Activated naive CD4-positive, alpha-beta T cell treated with anti-CD3 and anti-CD28 coated beads, Interleukin-2, amount 50 U/mL, for 16 hours (primary cell): ENCODE results near the gene SLC23A1.
"Not testable (repeated sequence)": the region's sequence is repeated elsewhere in the genome, so short reads cannot be mapped to it uniquely, and the experiment has no call there.

Source experiments
- DNase-seq: peaks from one replicate; pipeline ENCODE4 v3.0.0-alpha.2; 2020

Gene SLC23A1

DNA sequence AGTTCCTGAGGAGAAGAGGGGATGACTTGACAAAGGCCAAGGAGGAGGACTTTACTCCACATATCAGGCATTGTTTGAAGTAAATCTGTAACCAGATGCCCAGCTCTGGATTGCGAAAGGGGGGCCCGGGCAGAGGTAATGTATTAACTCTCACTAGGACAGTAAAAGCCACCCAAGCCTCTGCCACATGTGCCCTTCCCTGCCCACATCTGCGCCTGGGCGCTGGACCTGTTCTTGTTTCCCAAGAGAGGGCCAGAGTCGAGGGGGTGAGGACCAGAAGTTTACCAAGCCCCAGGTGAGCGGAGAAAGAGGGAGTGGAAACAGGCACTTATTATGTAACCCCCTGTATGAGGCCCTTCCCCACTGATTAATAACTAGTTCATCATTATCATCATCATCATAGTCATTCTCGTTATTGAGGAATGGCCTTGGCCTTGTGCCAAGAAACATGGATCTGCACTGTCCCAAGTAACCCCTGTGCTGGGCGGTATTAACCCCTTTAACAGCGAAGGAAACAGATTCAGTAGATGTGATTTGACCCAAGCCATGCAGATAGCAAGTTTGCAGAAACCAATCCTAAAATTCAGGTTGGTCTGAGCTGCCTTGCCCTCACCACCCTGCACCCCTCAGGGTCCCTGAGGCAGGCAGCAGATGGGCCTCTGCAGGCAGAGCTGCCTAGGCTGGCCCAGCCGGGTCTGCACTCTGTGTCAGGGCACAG lies at the start of gene SLC23A1:
SLC23A1 (minus strand) TSS at position 23 of the 718 bp plus-strand sequence. CDS start 44 bp downstream, outside the sequence.
- DNase-seq: no peak

DNA sequence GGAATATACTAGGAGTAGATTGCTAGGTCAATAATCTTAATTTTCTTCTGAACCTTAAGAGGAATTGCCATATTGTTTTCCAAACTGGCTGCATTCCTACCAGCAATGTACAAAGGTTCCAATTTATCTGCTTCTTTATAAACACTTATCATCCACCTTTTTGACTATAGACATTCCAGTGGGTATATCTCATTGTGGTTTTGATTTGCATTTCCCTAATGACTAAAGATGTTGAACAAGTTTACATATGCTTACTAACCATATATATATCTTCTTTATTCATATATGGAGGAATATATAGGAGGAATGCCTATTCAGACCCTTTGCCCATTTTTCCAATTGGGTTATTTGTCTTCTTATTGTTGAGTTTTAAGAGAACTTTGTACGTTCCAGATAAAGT lies 48.6 kb upstream of the SLC23A1 start:
- DNase-seq: no peak

DNA sequence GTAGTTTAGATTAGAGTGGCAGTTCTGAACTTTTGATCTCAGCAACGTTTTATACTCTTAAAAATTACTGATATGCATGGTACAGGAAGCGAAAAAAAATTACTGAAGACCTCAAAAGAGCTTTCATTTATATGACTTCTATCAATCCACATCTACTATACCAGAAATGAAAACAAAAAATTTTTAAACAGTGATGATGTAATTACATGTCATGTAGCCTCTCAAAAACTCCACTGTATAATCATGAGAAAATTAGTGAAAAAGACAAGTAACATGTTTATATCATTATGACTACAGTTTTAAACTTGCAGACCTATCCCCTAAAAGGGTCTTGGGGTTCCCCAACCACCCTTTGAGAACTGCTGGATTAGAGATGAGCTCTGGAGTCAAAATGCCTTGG lies 46.9 kb upstream of the SLC23A1 start:
- DNase-seq: no peak

DNA sequence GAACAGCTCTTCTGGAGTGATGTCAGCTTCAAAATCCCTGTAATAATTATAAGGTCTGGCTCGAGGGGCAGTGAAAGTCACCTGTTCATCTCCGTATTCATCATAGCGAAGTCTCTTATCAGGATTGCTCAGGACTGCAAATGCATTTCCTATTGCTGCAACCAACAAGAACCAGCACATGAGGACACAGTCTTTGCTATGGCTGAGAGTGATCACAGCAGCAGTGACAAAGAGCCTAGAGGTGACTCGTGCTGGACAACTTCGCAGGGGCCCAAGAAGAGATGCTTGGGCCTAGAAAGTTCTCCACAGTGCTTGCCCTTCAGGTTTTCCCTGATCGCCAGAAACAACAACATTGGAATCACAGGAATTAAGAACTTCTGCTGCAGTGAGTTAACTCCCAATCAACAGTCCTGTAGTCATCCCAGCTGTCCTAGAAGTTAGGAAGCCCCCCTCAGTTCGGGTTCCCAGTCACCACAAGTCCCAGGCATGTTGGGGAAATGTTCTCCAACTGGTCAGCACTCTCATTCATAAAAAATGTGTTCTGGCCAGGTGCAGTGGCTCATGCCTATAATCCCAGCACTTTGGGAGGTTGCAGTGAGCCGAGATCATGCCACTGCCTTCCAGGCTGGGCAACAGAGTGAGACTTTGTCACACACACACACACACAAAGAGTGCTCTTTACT lies 43.2 kb upstream of the SLC23A1 start:
- DNase-seq: no peak

GRCh38 chr5:139425497-139425896 lies 42.4 kb upstream of the SLC23A1 start:
- DNase-seq: no peak

DNA sequence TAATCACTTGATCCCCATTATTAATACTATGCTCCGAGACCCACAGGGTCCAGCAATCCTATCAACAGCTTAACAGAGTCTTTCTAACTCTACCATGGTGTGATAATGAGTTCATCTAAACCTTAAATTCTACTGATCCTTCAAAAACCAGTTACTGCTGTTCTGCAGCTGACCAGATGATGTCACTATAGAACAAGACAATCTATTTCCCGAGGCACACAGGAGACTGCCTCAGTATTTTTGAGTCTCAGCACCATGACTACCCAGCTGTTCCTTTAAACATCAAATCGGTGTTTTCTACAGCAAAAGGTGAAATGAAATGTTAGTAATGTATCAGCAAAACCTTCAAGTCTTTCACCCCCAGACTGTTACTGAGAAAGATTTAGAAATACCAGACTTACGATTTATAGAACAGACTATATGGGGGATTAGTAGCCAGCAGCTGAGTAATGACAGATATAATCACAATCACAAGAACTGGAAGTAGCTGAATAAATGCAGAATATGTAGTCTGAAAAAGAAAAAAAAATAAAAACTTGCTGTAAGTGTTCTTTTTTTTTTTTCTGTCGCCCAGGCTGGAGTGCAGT lies 39.3 kb upstream of the SLC23A1 start:
- peak; percentile 38 for DNase-seq

GRCh38 chr5:139419226-139420192 lies 36.4 kb upstream of the SLC23A1 start:
- no peak for DNase-seq

GRCh38 chr5:139418793-139419192 lies 35.7 kb upstream of the SLC23A1 start:
- no peak for DNase-seq

DNA sequence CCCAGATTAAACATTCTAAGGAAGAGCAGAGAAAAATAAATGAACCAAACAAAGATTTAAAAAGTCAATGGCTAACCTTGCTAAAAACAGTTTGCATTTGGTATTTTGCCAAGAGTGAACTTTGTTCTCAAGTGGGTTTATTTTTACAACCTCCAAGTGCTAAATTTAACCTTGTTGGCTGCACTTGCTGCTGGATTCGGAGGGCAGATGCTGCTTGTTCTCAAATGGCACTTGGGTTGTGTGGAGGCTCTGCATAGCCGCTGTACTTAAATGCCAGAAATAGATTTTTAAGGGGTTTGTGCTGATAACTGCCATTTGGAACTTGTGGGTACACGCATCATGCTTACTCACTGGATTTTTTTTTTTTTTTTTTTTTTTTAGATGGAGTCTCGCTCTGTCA lies 34.1 kb upstream of the SLC23A1 start:
- no peak for DNase-seq

- no peak for DNase-seq
Observed at GRCh38 chr5:139416651-139417050, 33.6 kb upstream of the SLC23A1 start.

DNA sequence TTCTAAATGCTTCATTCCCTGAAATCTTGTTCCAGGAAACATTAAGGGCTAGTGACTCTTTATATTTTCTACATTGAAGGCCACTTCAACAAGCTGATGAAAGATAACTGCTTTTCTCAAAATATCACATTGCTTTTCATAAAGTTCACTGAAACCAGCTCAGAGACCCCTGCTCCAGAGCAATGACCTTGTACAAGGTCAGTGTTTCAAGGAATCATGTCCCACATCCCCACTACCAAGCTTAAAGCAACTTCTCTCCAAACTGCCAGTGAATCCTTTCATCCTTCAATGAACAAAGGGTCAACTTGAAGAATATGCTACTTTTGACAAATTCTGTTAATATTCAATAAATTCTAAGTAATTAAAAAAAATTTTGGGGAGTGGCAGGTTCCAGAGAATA lies 32.8 kb upstream of the SLC23A1 start:
- no peak for DNase-seq

GRCh38 chr5:139415221-139415861 lies 32.2 kb upstream of the SLC23A1 start:
- DNase-seq: no peak

- DNase-seq: no peak
Observed at GRCh38 chr5:139414581-139415130, 31.6 kb upstream of the SLC23A1 start.

DNA sequence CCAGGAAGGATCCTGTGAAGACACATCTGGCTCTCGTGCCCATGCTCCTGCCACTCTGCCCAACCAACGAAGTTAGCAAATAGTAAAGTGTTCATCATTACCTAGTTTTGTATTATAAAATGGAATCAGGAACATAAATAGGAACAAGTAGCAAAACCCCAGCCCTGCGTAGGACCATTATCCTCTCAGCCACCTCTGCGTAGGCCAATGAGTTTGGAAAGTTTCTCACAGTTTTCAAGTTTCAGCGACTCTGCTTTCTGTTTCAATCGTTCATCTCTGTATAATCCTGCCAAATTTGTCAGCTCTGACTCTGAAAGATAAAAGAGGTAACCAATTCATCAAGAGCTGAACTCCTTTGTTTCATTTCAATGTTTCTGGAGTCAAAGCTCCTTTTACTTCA lies 30.9 kb upstream of the SLC23A1 start:
- no peak for DNase-seq

GRCh38 chr5:139413153-139413552 lies 30.1 kb upstream of the SLC23A1 start:
- DNase-seq: no peak

GRCh38 chr5:139410993-139411828 lies 28.1 kb upstream of the SLC23A1 start:
- no peak for DNase-seq

GRCh38 chr5:139410121-139410992 lies 27.3 kb upstream of the SLC23A1 start:
- no peak for DNase-seq

DNA sequence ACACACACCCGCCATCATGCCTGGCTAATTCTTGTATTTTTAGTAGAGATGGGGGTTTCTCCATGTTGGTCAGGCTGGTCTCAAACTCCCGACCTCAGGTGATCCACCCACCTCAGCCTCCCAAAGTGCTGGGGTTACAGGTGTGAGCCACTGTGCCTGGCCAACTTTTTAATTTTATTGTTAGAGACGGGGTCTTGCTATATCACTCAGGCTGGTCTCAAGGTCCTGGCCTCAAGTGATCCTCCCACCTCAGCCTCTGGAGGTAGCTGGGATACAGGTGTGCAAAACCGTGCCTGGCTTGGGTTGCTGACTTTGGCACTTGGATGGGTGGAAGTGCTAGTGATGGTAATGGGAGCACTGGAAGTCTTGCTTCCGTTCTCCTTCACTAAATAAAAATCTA lies 26.0 kb upstream of the SLC23A1 start:
- DNase-seq: not testable (repeated sequence)

DNA sequence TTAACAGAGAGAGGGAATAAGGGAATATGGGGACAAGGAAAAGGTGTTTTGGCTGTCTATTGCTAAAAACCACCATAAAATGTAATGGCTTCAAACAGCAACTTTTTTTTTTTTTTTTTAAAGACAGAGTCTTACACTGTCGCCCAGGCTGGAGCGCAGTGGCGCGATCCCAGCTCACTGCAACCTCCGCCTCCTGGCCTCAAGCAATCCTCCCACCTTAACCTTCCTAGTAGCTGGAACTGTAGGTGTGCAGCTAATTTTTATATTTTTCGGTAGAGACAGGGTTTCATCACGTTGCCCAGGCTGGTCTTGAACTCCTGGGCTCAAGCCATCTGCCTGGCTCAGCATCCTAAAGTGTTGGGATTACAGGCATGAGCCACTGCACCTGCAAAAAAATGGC lies 25.1 kb upstream of the SLC23A1 start:
- no peak for DNase-seq

- DNase-seq: no peak
Observed at GRCh38 chr5:139407517-139407916, 24.4 kb upstream of the SLC23A1 start.
